ENCODE data around the gene GPX6.
"Not testable (repeated sequence)": the region's sequence is repeated elsewhere in the genome, so short reads cannot be mapped to it uniquely, and the experiment has no call there.

Gene GPX6

GRCh38 chr6:28485482-28485881 is 30.1 kb downstream of the GPX6 start:
- no peak for DNase-seq (ENCODE audit: low spot score)

GRCh38 chr6:28480253-28480932 is 35.2 kb downstream of the GPX6 start:
- DNase-seq (ENCODE audit: low spot score): no peak

- DNase-seq (ENCODE audit: low spot score): no peak
These were observed 37.1 kb downstream of the GPX6 start for GRCh38 chr6:28478518-28478917.

GRCh38 chr6:28474441-28475219 is 41.0 kb downstream of the GPX6 start:
- DNase-seq (ENCODE audit: low spot score): peak; percentile 51

GRCh38 chr6:28469153-28469745 is 46.3 kb downstream of the GPX6 start:
- not testable (repeated sequence) for DNase-seq (ENCODE audit: low spot score)

- no peak for DNase-seq (ENCODE audit: low spot score)
These were observed 47.5 kb downstream of the GPX6 start for GRCh38 chr6:28468056-28468455.

GRCh38 chr6:28462401-28462800 is 53.2 kb downstream of the GPX6 start:
- DNase-seq (ENCODE audit: low spot score): no peak

- no peak for DNase-seq (ENCODE audit: low spot score)
These were observed 57.0 kb downstream of the GPX6 start for GRCh38 chr6:28458568-28458967.

All from pons (tissue), 1 donor.